Measurements from ENCODE around the gene TP53INP2. TPM values are rescaled to one million over a fixed set of nuclear protein-coding genes. Genes with fewer than 3 reads are reported as not detected.

Gene TP53INP2
- total and polyA plus RNA-seq, 2 of the 13 experiments (the other 11 are each of a cell fraction or from before 2014, with no cell fraction given), result 5.2 to 18.8 TPM

DNA sequence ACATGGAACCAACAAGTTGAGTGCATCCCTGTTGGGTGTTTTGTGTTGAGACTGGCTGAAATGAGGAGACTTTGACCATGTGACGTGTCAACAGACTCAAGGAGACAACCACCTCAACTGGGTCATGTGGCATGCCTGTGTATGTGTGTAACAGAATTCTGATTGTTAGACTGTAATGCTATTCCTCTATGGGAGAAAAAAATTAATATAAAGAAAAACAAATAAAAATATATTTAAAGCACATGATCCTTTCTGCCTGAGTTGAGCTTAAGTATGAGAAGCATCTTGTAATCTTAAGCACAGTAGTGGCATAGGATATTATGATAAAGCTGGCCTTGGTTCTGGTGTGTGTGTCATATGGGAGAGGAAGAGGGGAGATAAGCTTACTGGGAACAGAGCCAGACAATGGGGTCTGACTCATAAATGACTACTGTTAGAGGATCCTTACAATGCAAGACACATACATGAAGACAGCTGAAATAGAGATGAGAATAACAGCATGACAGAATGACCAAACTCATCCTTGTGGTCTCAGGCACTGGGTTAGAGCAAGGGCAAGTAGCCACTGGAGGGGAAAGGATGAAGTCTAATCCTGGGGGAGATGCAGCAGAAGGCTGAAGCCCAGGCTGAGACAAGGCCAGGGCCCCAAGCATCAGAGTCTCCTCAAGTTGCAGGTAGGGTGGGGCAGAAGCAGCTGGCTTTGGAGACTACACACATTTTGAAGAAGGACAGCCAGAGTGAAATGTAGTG is 9.2 kb downstream of the TP53INP2 start (continued):
- TF ChIP-seq, protein P1, sequence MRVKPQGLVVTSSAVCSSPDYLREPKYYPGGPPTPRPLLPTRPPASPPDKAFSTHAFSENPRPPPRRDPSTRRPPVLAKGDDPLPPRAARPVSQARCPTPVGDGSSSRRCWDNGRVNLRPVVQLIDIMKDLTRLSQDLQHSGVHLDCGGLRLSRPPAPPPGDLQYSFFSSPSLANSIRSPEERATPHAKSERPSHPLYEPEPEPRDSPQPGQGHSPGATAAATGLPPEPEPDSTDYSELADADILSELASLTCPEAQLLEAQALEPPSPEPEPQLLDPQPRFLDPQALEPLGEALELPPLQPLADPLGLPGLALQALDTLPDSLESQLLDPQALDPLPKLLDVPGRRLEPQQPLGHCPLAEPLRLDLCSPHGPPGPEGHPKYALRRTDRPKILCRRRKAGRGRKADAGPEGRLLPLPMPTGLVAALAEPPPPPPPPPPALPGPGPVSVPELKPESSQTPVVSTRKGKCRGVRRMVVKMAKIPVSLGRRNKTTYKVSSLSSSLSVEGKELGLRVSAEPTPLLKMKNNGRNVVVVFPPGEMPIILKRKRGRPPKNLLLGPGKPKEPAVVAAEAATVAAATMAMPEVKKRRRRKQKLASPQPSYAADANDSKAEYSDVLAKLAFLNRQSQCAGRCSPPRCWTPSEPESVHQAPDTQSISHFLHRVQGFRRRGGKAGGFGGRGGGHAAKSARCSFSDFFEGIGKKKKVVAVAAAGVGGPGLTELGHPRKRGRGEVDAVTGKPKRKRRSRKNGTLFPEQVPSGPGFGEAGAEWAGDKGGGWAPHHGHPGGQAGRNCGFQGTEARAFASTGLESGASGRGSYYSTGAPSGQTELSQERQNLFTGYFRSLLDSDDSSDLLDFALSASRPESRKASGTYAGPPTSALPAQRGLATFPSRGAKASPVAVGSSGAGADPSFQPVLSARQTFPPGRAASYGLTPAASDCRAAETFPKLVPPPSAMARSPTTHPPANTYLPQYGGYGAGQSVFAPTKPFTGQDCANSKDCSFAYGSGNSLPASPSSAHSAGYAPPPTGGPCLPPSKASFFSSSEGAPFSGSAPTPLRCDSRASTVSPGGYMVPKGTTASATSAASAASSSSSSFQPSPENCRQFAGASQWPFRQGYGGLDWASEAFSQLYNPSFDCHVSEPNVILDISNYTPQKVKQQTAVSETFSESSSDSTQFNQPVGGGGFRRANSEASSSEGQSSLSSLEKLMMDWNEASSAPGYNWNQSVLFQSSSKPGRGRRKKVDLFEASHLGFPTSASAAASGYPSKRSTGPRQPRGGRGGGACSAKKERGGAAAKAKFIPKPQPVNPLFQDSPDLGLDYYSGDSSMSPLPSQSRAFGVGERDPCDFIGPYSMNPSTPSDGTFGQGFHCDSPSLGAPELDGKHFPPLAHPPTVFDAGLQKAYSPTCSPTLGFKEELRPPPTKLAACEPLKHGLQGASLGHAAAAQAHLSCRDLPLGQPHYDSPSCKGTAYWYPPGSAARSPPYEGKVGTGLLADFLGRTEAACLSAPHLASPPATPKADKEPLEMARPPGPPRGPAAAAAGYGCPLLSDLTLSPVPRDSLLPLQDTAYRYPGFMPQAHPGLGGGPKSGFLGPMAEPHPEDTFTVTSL (CRISPR knock-in tag; IDR thresholded peaks at IDR 0.05; ENCODE audit: borderline replicate concordance), result peak; percentile 6; the same call in 1 of the 2 replicates
- TF ChIP-seq BRD4 (CRISPR knock-in tag; IDR thresholded peaks at IDR 0.05), result no peak
- TF ChIP-seq ESRRA (CRISPR knock-in tag; IDR thresholded peaks at IDR 0.05; ENCODE audit: low read depth), result 0 out of 2 replicates have a peak, but pooled peaks have one; percentile 13
- TF ChIP-seq PAX8 (CRISPR knock-in tag; IDR thresholded peaks at IDR 0.05; ENCODE audit: borderline replicate concordance), result no peak
- TF ChIP-seq ZBTB39 (CRISPR knock-in tag; IDR thresholded peaks at IDR 0.05), result no peak
- TF ChIP-seq ZNF564 (CRISPR knock-in tag; IDR thresholded peaks at IDR 0.05), result no peak
- no peak for TF ChIP-seq HNRNPUL1 (IDR thresholded peaks at IDR 0.05; ENCODE audit: low read depth, low read length)
- TF ChIP-seq, protein P2, sequence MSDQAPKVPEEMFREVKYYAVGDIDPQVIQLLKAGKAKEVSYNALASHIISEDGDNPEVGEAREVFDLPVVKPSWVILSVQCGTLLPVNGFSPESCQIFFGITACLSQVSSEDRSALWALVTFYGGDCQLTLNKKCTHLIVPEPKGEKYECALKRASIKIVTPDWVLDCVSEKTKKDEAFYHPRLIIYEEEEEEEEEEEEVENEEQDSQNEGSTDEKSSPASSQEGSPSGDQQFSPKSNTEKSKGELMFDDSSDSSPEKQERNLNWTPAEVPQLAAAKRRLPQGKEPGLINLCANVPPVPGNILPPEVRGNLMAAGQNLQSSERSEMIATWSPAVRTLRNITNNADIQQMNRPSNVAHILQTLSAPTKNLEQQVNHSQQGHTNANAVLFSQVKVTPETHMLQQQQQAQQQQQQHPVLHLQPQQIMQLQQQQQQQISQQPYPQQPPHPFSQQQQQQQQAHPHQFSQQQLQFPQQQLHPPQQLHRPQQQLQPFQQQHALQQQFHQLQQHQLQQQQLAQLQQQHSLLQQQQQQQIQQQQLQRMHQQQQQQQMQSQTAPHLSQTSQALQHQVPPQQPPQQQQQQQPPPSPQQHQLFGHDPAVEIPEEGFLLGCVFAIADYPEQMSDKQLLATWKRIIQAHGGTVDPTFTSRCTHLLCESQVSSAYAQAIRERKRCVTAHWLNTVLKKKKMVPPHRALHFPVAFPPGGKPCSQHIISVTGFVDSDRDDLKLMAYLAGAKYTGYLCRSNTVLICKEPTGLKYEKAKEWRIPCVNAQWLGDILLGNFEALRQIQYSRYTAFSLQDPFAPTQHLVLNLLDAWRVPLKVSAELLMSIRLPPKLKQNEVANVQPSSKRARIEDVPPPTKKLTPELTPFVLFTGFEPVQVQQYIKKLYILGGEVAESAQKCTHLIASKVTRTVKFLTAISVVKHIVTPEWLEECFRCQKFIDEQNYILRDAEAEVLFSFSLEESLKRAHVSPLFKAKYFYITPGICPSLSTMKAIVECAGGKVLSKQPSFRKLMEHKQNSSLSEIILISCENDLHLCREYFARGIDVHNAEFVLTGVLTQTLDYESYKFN (CRISPR knock-in tag; conservative IDR thresholded peaks at IDR 0.05), result 0 out of 2 replicates have a peak, but pooled peaks have one; percentile 14
- no peak for TF ChIP-seq NBN (conservative IDR thresholded peaks at IDR 0.05)
- TF ChIP-seq, protein P3, sequence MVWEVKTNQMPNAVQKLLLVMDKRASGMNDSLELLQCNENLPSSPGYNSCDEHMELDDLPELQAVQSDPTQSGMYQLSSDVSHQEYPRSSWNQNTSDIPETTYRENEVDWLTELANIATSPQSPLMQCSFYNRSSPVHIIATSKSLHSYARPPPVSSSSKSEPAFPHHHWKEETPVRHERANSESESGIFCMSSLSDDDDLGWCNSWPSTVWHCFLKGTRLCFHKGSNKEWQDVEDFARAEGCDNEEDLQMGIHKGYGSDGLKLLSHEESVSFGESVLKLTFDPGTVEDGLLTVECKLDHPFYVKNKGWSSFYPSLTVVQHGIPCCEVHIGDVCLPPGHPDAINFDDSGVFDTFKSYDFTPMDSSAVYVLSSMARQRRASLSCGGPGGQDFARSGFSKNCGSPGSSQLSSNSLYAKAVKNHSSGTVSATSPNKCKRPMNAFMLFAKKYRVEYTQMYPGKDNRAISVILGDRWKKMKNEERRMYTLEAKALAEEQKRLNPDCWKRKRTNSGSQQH (CRISPR knock-in tag; IDR thresholded peaks at IDR 0.05; ENCODE audit: low read depth), result no peak
- TF ChIP-seq SMARCE1 (IDR thresholded peaks at IDR 0.05; ENCODE audit: borderline replicate concordance), result no peak
- no peak for TF ChIP-seq ATRX (CRISPR knock-in tag; IDR thresholded peaks at IDR 0.05; ENCODE audit: borderline replicate concordance)
